ENCODE measurements around the gene OTX1. TPM values are rescaled to one million over a fixed set of nuclear protein-coding genes. Genes with fewer than 3 reads are reported as not detected.

Gene OTX1
- total RNA-seq, 4 donors from 2014 or later: not detected

DNA sequence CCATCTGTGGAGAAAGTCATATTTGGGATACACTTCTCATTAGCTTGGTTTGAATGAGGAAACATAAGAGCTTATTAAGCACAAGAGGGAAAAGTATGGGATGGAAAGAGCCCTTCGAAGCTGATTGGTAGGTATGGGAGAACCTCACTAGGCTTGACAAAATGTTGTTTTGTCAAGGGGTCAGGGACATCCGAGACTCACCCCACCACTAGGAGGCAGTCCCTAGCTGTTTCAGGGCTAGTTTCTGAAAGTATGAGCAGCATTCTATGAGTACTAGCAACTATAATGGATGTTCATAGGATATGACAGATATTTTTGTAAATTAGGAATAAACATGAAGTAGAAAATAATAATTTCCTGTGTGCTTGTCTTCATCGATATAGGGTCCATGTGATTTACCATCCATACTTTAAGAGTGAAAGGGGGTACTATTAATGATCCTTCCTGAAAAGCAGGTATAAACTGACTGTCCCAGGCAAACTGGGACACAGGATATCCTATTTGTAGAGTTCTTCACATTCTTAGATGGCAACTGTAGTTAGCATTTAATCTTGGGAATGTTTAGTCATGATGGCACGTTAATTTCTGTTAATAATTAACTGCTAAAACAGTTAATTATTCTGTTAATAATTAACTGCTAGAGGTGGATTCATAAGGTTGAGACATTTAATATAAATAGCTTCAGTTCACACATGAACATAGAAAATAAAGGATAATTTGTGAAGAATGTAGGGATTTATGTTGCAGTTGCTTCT lies 28.4 kb downstream of the OTX1 start:
- no peak overlapping the region for H3K4me3 ChIP-seq
- no peaks in the 10 kb centered on the region for H3K4me1 ChIP-seq
- no peaks in the 10 kb centered on the region for H3K9me3 ChIP-seq
- no peak for DNase-seq
- H3K27me3 ChIP-seq: no peaks in the 10 kb centered on the region
- intact Hi-C loops (cut with DNase I; ENCODE audit: low total_unique reads): no loop called here
- H3K36me3 ChIP-seq: no peaks in the 10 kb centered on the region
- no peak overlapping the region for H3K27ac ChIP-seq
- TF ChIP-seq POLR2A (IDR thresholded peaks at IDR 0.05): no peak
- TF ChIP-seq CTCF (IDR thresholded peaks at IDR 0.05): no peak

DNA sequence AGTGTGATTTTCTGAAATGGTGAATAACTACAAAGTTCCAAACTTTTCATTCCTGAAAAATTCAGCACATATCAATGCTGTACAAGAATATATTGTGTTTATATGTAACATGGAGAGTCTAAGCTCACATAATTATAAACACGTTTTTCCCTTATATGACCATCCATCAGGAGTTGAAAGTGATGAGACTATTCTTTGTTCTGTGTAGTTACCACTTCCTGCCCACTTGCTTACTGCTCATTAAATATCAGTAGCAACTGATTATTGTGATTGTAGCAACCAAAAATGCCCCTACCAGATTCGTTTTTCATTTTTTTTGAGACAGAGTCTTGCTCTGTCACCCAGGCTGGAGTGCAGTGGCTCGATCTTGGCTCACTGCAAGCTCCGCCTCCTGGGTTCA lies 30.8 kb downstream of the OTX1 start:
- Histone ChIP-seq H3K9me3 (no peaks in the 10 kb centered on the region), H3K4me1 (no peaks in the 10 kb centered on the region), H3K36me3 (no peaks in the 10 kb centered on the region), H3K27me3 (no peaks in the 10 kb centered on the region), H3K4me3 (no peak overlapping the region), H3K27ac (no peak overlapping the region)
- TF ChIP-seq POLR2A (IDR thresholded peaks at IDR 0.05) (no peak), CTCF (IDR thresholded peaks at IDR 0.05) (no peak)
- intact Hi-C loops (cut with DNase I; ENCODE audit: low total_unique reads): no loop called here
- no peak for DNase-seq

- no peaks in the 10 kb centered on the region for H3K4me1 ChIP-seq
- DNase-seq: no peak
- intact Hi-C loops (cut with DNase I; ENCODE audit: low total_unique reads): no loop called here
- TF ChIP-seq POLR2A (IDR thresholded peaks at IDR 0.05): no peak
- no peak for TF ChIP-seq CTCF (IDR thresholded peaks at IDR 0.05)
- H3K27me3 ChIP-seq: no peaks in the 10 kb centered on the region
- no peaks in the 10 kb centered on the region for H3K9me3 ChIP-seq
- H3K27ac ChIP-seq: no peak overlapping the region
- H3K4me3 ChIP-seq: no peak overlapping the region
- H3K36me3 ChIP-seq: no peaks in the 10 kb centered on the region
These were observed 36.1 kb downstream of the OTX1 start for GRCh38 chr2:63086687-63087086.

- Histone ChIP-seq H3K9me3 (no peaks in the 10 kb centered on the region), H3K36me3 (no peaks in the 10 kb centered on the region), H3K27ac (no peak overlapping the region), H3K27me3 (no peaks in the 10 kb centered on the region), H3K4me3 (no peak overlapping the region), H3K4me1 (no peaks in the 10 kb centered on the region)
- no peak for DNase-seq
- intact Hi-C loops (cut with DNase I; ENCODE audit: low total_unique reads): no loop called here
- TF ChIP-seq CTCF (IDR thresholded peaks at IDR 0.05): no peak
- no peak for TF ChIP-seq POLR2A (IDR thresholded peaks at IDR 0.05)
These were observed 41.8 kb downstream of the OTX1 start for GRCh38 chr2:63092401-63092800.

- no peak for TF ChIP-seq POLR2A (IDR thresholded peaks at IDR 0.05)
- TF ChIP-seq CTCF (IDR thresholded peaks at IDR 0.05): no peak
- Histone ChIP-seq H3K9me3 (no peaks in the 10 kb centered on the region), H3K27ac (no peak overlapping the region), H3K4me3 (no peak overlapping the region), H3K4me1 (no peaks in the 10 kb centered on the region), H3K36me3 (no peaks in the 10 kb centered on the region), H3K27me3 (no peaks in the 10 kb centered on the region)
- DNase-seq: no peak
- intact Hi-C loops (cut with DNase I; ENCODE audit: low total_unique reads): no loop called here
These were observed 42.2 kb downstream of the OTX1 start for GRCh38 chr2:63092857-63093256.

All from uterus (tissue), 4 donors.